UCSD-AML1 (cell line): ENCODE data around the gene LHFPL5.

Experiments
- DNase-seq: peaks from one replicate; lab custom pipeline; 2025; ENCODE audit not compliant: unreplicated experiment; lab: John Stamatoyannopoulos, UW

Gene LHFPL5

DNA sequence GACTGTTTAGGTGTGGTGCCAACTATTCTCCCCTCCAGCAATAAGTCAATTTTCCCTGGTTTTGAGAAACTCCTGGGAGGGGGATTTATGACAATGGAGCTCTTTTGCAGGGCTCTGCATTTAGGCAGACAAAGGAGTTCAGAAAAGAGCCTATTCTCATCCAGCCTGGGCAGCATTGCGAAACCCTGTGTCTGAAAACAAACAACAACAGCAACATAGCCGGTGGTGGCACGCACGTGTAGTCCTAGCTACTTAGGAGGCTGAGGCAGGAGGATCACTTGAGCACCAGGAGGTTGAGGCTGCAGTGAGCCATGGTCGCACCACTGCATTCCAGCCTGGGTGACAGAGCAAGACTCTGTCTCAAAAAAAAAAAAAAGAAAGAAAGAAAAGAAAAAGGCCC is 14.5 kb upstream of the LHFPL5 start:
- DNase-seq = no peak

DNA sequence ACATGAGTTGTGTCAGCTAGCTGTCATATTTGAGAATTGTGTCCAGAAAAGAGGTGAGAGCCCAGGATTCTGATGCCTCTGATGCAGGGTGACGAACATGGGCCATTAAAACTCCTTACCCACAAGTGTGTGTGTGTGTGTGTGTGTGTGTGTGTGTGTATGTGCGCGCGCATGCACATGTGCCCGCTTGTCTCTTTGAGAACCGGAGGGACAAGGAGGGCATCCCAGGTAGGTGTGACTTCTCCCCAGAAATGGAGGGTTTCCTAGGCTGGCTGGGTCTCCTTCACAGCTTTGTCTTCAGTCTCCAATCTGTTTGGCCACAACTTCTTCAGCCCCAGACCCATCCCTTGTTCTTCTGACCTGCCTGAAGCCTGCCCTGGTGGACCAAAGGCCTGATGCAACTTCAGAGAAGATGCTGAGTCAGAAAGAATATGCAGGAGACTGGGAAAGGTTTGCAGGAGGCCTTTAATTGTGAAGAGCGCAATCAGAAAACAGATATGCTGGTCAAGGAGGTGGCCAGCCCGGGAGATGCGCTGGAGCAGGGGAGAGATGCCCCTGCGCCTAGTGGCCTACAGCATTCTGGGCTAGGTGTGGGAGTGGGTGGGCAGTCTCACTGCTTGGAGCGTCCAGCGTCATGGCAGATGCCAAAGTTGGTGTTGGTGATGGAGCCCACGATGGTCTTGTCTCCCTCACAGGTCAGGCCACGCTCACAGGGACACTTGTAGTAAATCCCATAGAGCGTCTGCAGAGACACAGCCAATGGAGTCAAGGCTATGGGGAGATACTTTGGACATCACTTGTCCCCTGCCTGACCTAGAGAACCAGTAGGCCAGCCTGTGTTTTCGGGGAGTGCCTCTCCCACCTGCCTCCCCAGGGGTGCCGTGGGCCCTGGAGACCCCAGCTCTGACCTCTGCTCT is 10.4 kb upstream of the LHFPL5 start:
- no peak for DNase-seq

DNA sequence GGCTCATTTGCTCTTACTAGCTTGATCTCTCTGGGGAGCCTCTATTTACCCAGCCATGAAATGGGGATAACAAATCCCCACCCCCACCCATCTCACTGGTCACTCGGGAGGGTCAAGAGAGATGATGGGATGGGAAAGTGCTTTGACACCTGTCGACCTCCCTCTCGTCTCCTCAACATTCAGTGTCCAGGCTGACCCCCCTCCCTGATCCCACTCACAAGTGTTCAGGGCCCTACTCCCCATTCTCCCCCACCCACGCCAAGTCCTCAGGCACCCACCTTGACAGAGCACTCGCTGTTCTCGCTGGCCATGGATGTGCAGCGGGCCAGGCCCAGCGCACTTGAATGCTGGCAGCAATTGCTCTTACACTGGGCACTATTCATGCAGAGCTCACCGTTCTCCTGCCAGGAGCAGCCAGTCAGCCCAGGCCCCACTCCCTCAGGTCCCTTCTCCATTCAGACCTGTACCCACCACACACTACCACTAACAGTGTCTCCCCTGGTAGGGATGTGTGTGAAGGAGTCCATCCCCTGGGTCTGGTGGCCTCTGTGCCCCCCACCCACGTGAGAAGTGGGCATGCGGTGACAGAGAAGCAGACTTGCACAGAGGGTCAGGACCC is 9.6 kb upstream of the LHFPL5 start:
- no peak for DNase-seq

DNA sequence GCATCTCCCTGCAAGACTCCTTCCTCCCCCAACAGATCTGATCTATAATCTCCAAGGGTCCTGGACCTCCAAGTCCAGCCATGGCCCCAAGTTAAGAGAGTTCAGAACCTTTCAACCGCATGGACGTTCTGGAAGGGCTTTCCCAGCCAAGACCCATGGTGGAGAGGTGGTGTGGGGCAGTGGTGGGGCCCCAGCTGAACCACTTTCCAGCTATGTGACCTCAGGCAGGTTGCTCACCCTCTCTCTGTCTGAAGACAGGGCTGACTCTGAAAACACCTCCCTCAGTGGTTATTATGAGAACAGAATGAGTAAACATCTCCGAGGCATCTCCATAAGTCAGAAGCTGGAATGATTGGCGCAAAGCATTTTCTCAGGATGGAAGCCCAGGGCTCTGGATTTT is 8.9 kb upstream of the LHFPL5 start:
- DNase-seq = no peak

DNA sequence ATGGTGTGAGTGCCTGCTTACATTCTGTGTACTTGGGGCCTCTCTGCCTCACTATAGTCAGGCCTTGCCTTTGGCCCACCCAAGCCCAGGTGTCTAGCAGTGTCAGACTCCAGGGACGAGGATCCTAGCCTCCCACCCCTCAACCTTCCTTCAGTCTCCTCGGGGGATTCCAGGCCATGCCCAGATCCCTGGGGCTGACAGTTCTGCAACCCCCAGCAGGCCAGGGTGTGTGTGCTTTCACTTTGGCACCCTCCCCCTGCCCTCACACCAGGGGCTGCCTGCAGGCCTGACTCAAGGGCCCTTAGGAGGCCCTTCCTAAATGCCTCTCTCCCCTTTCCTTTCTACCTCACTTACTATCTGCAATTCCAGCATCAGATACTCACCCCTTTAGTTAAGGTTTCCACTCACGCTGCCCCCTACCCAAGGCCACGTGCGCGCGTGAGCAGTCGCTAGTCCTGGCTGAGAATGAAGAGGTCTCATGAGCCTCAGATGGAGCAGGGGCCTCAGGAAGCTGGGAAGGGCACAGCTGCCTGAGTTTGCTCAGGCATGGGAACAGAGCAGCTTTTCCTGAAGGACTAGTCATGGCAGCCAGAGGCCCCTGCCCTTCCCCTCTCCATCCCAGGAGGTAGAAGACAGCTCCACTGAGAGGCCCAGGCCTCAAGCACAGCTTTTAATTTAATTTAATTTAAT is 7.2 kb upstream of the LHFPL5 start:
- no peak for DNase-seq

DNA sequence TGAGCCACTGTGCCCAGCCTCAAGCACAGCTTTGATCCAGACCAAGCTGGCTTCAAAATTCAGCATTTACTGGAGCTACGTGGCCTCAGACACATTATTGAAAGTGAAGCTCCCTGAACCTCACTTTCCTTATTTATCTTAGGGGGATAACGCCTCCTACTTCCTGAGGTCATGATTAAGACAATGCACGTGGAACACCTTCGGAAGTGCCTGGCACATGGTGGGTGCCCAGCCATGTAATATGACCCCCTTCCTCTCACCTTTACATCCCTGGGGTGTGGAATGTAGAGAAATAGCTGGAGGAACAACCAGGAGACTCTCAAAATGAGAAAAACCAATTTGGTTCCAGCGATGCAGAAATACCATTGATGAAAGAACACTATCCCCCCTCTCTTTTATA is 6.4 kb upstream of the LHFPL5 start:
- DNase-seq = no peak

DNA sequence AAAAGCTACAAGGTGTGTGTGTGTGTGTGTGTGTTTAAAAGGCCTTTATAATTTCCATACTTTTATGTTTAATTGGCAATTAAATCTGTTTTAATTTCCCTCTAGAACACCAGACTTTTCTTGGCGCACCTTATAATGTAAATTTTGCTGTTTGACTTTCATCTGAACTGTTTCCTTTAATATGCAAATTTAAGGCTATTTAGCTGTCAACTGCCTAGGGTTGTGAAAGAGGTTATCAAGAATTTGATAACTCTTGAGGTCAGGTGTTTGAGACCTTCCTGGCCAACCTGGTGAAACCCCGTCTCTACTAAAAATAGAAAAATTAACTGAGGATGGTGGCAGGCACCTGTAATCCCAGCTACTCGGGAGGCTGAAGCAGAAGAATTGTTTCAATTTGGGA is 4.0 kb upstream of the LHFPL5 start:
- DNase-seq = no peak

DNA sequence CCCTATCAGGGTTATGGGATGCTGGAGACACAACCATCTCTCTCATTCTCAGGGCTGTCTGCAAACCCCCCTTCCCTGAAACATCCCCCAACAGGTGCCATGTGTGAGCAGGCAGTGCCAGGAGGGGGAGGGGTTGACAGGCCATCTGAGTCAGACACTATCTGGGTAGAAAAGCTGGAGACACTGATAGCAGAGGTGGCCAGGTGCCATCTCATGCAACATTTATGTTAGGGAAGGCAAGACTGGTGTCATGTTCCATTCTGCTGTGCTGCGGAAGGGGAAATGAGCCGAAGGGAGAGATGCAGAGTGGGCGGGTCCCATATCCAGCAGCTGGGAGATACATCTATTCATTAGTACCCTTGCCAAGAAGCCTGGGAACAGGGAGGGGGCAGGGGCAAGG is 3.5 kb downstream of the LHFPL5 start:
- no peak for DNase-seq

DNA sequence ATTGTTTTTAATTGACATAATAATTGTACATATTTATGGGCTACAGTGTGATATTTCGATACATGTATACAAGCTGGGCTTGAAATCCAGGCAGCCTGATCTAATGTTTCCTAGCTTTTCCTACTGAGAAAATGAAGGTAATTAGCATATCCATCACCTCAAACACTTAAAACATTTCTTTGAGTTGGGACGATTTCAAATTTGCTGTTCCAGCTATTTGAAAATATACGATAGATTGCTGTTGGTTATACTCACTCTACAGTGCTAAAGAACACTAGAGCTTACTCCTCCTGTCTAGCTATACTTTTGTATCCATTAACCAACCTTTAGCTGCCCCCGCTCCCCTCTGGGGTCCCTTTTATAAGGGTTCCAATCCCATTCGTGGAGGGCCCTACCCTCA is 4.7 kb downstream of the LHFPL5 start:
- DNase-seq = no peak

DNA sequence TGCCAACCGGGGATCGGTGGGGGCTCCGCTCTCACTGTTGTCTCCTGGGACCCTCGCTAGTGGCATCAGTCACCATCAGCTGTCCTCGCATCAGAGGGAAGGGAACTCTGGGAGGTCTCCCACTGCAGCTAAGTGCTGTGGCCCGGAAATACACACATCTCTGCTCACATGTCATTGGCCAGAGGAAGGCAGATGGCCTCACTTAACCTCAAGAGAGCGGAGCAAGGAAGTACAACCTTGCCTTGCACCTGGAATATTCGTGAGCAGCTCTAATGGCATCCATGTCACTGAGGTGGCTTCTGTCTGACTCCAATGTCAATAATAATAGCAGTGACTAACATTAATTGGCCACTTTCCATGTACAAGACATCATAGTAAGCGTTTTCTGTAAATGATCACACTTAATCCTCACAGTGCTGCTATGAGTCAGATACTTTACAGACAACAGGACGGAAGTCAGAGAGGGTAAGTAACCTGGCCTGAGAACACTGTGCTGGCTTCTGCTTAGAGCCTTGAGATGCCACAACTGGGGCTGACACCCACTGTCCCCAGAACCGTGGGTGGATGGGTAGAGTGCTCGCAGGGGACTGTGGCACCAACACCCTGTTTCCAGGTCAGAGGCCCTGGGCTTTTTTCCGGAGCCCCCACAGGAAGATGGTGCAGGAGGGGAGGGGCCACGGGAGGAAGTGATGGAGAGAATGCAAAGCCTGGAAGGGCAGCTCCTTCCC is 6.0 kb downstream of the LHFPL5 start:
- DNase-seq = no peak

DNA sequence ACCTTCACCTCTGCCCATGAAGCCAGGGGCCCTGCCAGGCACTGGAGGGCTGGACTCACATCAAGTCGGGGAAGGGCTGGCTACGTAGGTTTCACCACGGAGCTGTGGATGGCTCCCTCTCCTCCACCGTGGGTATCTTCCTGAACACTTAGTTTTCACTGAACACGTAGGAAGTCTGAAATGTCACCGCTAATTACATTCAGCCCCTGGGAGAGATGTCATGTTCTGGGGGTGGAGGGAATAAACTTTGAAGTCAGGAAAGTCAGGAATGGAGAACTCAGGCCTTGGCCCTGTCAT is 6.5 kb downstream of the LHFPL5 start:
- DNase-seq = no peak

DNA sequence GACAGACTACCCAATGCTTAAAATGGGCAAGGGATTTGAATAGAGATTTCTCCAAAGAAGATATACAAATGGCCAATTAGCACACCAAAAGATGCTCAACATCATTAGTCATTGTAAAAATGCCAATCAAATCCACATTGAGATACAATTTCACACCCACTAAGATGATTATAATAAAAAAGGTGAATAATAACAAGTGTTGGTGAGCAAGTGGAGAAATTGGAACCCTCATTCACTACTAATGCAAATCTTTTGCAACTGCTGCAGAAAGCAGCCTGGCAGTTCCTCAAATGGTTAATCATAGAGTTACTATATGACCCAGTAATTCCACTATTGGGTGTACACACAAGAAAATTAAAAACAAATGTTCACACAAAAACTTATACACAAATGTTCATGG is 12.4 kb downstream of the LHFPL5 start:
- no peak for DNase-seq

DNA sequence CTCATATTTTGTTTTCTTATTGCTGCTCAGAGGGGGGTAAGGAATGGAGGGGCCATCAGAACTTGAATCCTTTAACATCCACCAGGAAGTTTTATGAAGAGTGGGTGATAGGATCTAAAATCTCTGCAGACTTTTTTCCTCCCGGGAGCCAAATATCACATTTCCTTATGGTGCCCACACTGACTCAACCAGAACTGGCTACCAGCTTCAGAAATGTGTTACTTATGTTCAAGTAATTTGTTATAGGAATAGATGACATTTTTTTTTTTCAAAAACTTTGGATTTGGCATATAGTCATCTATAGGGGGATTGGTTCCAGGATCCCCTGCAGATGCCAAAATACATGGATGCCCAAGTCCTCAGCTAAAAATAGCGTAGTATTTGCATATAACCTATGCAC is 18.4 kb downstream of the LHFPL5 start:
- DNase-seq = no peak

DNA sequence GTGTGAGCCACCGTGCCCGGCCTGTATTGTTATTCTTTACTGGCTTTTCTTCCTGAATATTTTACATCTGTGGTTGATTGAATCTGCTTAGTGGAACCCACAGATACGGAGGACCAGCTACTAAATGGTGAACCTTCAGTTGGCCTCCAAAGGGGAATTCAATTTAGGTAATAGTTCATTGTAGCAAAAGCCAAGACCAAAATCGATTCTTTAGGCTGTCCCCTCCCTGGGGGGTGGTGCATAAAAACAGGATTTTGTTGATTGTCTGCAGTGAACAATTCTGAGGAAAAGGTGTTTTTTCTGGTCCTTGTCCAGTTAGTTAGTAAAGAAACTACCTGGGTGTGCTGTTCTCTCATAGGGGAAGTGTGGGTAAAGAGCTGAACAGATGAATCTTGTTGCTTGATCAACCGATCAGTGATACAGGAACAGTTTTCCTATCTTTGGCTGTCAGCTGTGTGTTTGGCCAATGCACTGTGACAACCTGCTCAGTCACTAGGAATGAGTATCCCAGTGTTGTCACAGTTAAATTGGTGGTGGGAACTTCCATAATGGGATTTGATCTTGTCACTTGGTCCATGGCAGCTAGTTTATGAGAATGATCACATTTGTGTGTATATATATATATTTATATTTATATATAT is 19.5 kb downstream of the LHFPL5 start:
- DNase-seq = no peak

DNA sequence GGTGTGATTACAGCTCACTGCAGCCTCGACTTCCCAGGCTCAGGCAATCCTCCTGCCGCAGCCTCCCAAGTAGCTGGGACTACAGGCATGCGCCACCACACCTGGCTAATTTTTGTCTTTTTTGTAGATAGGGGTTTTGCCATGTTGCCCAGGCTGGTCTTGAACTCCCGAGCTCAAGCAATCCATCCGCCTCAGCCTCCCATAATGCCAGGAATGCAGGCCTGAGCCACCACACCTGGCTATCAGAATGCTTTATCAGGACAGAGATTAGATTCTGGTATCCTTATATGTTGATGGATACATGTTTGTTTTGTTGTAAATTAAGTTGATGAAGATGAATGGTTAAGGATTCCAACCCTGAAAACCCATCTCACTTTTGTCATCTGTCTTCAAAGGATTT is 24.2 kb downstream of the LHFPL5 start:
- no peak for DNase-seq

DNA sequence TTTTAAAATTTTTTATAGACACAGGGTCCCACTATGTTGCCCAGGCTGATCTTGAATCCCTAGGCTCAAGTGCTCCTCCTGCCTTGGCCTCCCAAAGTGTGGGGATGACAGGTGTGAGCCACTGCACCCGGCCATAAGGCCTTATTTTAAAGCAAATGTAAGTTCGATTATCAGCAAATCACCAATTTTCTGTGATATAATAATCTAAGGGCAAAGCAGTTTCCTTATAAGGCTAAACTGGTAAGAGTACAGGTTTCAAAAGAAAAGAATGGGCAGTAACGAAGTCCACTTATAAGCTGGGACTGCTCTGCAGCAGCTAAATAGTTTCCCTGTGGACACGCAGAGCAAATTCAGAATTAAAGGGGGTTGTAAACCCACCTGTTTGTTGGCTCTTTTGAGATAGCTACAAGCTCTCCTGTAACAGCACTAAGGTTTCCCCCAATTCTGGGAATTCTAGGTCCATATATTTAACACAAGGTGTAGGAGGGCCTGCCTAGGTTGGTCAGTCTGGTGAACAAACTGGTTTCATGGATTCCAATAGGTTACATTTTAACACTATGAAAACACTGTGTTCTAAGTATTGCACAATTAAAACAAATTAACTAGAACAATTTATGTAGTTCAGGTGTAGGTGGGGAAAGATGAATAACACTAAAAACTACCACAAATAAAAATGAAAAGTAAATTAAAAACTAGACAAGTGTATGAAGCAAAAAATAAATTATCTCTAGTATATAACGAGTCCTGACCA is 26.3 kb downstream of the LHFPL5 start:
- no peak for DNase-seq

DNA sequence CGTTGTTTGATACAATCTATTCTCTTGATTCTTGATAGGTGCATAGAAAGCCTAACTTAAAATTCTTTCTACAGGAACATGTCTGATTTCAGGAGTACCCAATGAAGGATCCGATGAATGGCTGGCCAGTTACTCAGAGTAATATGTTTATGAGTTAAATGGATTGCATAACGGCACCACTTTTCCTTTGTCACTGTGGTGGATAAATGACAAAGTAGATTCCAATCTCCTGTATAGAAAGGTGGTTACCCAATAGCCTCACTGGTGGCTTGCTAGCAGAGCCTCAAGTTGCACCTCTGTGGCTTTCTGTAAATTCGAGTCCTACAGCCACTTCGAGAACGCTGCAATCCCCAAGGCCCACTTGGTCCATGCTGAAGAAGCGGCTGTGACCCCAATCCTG is 28.4 kb downstream of the LHFPL5 start:
- no peak for DNase-seq

DNA sequence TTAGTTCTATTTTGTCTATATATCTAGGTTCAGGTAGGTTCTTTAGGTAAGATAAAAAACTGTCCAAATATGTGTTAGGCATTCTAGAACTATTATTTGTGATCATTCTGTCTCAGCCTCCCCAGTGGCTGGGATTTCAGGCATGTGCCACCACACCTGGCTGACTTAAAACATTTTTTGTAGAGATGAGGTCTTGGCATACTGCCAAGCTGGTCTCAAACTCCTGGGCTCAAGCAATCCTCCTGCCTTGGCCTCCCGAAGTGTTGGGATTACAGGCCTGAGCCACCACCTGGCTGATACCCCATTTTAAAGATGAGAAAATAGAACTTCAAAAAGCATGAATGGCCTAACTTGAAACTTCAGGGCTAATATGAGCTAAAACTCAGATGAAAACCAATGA is 33.9 kb downstream of the LHFPL5 start:
- DNase-seq = no peak

DNA sequence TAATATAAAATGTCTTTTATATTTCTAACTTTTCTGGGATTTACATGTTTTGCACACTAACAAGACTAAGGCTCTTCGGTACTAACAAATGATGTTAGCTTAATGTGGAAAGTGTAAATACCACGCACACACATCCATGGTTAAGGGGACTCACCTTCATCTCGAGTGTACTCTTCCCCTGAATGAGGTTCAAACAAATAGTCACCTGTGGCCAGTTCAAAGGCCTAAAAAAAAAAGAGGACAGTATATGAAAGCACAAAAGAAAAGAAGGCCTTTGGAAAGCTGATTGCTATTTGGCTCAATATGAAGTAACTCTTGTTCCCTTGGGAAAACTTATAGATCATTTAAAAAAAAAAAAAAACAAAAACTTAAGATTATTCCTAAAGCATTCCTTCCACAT is 37.2 kb downstream of the LHFPL5 start:
- no peak for DNase-seq

DNA sequence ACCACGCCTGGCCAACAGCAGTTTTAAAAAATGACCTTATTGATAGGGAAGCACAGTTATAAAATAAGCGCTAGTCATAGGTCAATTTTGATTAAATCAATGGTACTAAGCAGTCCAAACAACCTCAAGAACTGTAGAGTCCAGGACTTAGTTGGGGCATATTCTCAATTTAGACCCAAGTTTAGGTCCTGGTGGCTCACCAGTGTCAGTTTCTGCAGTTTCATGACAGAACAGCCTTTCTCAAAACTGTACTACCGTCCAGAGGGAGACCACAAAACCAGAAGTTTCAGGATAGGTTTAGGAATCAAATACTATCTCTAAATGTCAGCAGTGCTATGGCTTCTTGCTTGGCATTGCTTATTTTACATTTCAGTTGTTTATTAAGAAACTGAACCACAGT is 39.1 kb downstream of the LHFPL5 start:
- no peak for DNase-seq

DNA sequence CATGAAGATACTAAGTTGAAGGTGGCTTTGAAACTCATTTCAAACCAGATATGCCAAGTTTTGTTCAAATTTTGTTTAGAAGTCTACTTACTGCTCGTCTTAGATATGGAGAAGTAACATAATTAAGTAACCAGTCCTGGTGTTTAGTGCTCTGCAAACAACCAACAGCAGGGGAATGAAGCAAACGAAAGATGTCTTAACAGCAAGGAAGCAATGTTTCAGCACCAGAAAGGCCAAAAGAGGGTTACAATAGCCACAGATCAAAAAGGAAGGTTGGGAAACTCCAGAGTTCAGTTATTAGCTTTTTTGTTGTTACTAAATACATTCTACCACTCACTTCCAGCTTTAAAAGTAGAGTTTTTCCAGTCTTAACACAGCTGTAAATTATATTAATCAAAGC is 45.1 kb downstream of the LHFPL5 start:
- DNase-seq = no peak
